COLO668 (cell line): ENCODE measurements around the gene RASSF7.
A peak's percentile ranks its signal among the peaks of the same experiment; 100 is the strongest.

Experiments used
- DNase-seq: peaks from one replicate; lab custom pipeline; 2025; ENCODE audit not compliant: unreplicated experiment; lab: John Stamatoyannopoulos, UW

RASSF7 gene

DNA sequence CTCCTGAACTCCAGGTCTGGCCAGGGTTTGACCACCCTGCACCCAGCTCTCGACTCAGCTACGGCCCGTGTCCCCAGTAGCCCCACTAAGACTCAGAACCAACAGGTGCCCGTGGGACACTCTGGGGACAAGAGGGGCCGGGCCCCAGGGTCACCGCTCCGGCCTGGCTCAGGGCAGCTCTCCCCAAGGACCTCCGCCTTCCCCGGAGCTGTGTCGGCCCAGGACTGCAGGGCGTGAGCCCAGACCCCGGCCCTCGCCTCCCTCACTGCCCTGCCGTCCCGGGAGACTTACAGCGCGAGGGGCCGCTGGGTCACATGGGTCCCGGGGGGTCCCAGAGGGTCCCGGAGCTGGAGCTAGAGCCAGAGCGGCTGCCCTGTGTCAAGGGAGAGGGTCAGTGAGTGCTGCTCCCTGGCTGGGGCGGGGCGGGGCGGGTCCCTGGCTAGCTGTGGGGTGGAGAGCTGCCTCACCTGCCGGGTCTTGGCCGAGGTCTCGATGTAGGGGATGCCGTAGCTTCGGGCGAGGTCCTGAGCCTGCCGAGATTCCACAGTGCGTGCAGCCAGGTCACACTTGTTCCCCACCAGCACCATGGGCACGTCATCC lies 27.7 kb upstream of the RASSF7 start:
- DNase-seq: no peak

- DNase-seq: no peak
Observed at GRCh38 chr11:533586-534395, 27.0 kb upstream of the RASSF7 start.

- peak; percentile 53 for DNase-seq
Observed at GRCh38 chr11:534396-535209, 26.2 kb upstream of the RASSF7 start.

GRCh38 chr11:535210-535518 lies 25.6 kb upstream of the RASSF7 start:
- DNase-seq: no peak

- DNase-seq: peak; percentile 83
Observed at GRCh38 chr11:535519-536454, 25.0 kb upstream of the RASSF7 start, which contains the start of gene HRAS. HRAS (minus strand) TSS chr11:535576.

DNA sequence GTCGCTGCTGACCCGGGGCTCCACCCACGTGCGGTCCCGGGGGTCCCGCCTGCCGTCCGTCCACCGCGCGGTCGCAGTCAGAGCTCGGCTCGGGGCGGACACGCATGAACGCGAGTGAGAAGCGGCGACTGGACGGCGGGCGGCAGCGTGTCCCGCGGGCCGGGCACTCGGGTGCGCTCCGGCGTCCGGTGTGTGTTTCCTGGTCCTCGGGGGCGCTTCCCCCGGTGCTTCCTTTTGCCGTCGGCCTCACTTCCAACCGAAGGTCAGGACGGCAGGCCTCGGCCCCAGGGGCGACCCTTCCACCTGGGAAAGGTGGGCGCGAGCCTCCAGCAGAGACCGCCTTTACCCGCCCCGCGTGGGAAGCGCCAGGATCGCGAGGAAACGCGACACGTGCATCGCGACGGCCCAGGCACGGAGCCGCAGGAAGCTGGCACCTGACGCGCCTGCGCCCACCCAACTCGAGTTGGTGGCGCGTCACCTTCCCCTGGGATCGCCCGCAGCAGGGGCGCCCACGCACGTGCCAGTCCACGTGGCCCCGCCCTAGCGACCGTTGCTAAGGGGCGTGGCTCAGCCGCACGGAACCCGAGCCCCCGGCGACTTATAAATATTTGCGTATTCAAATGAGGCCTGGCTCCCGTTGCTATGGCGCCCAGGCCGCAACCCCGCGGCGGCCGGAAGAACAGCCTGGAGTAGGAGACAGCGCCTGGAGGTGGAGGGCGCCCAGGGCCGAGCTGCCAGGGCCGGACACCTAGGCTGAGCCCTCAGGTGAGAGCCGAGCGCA lies 23.7 kb upstream of the RASSF7 start, which contains the start of gene LRRC56:
LRRC56 (plus strand) TSS at position 687 of the 781 bp plus-strand sequence. CDS start 3,158 bp downstream, outside the sequence.
- peak; percentile 82 for DNase-seq

DNA sequence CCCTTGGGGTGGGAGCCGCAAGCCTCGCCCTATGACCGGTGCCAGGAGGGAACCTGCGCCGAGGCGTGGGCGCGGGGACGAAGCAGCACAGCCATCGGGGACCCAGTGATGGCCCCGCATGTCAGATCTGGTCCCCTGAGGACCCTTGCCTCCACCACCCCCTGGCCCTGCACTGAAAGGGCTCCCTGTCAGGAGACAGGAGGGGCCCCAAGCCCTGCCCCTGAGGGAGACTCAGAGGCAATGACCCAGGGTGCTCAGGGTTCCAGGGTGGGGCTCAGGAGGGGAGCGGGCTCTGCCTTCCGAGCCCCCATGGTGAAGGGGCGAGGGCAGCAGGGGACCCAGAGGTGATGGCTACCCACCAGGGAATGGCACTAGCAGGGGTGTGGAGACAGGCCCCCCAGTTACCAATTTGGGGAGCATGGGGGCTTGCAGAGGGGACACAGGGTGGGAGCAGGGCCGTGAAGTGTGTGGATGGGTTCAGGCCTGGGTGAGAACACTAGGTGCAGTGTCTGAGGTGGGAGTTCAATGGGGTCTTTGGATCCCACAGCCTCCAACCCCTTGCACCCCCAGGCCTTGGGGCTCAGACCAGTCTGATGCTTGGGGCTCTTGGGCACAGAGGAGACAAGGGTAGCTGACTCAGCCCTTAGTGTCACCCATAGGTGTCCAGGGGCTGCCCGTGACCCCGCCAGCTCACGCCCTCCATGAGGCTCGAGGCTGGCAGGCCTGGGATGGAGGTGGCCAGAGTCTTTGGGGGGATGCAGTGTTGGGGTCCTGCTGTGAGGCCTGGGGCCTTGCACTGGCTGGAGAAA lies 22.9 kb upstream of the RASSF7 start:
- no peak for DNase-seq

GRCh38 chr11:538431-539051 lies 22.2 kb upstream of the RASSF7 start:
- no peak for DNase-seq

DNA sequence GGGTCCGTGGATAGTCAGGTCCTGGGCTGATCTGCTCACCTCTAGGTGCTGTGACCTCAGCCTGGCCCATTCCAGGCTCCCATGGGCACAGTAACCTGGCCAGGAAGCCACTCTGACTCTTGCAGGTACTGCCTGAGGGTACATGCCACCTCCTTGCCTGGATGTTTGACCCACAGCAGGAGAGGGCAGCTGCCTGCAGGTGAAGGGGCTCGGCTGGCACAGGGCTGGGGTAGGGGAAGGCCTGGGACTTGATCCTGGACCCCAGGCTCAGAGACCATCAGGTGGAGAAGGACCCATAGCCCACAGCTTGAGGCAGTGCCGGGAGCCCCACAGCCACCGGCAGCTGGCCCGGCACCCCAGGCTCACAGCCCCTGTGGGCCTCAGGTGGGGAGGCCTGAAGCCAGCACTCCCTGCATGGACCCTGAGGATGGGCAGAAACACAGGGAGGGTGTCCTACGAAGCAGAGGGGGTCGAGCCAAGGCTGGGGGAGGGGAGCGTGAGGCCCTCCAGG lies 20.7 kb upstream of the RASSF7 start:
- DNase-seq: no peak

- no peak for DNase-seq
Observed at GRCh38 chr11:540583-541432, 20.0 kb upstream of the RASSF7 start.

DNA sequence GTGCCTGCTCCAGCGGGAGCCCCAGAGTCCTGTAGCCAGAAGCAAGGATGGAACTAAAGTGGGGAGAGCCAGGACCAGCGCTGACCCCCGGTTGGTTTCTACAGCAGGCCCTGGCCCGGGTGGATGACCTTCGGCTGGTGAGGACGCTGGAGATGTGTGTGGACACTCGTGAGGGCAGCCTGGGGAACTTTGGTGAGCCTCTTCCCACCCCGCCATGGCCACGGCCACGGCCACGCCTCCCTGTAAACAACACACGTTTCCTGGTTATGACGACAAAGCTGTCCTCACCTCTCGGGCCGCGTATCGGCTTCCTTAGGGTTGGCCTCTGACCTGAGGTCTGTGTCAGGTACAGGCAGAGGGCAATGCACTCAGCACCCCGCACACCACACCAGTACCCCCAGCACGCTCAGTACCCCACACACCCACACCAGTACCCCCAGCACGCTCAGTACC lies 19.3 kb upstream of the RASSF7 start:
- DNase-seq: no peak

- no peak for DNase-seq
Observed at GRCh38 chr11:544817-545166, 16.0 kb upstream of the RASSF7 start.

DNA sequence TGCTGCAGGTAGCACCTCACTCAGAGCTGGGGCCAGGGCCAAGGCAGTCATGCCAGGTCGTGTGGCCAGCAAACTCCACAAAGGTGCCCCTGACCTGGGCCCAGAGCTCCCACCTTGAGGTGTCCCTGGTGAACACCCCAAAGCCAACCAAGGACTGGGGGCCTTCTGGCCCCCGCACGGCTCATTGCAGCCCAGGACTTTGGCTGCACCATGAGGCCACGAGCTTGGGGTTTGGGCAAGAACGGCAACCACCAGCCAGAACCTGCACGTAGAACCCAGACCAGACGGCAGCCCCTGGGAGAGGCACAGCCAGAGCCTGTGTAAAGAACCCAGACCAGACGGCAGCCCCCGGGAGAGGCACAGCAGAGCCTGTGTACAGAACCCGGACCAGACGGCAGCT lies 15.6 kb upstream of the RASSF7 start:
- no peak for DNase-seq

GRCh38 chr11:548700-549603 lies 11.8 kb upstream of the RASSF7 start:
- DNase-seq: no peak

- DNase-seq: no peak
Observed at GRCh38 chr11:550021-550745, 10.6 kb upstream of the RASSF7 start.

- DNase-seq: no peak
Observed at GRCh38 chr11:550746-551085, 10.1 kb upstream of the RASSF7 start.
